Neuronal stem cell (in vitro differentiated cells): ENCODE results near the gene ATP1A2.

Experiments used
- DNase-seq: peaks from one replicate; pipeline ENCODE4 v3.0.0-alpha.2; 2013; ENCODE audit warnings: low spot score
- H2AFZ ChIP-seq: one replicate; pipeline ENCODE4 v1.6.1; 2013; ENCODE audit warnings: mild to moderate bottlenecking, low read length, inconsistent platforms
- H2AK5ac ChIP-seq: 2 replicates; pipeline ENCODE4 v1.6.1; 2013; ENCODE audit warnings: low read depth, mild to moderate bottlenecking, inconsistent platforms, low read length, moderate library complexity, mixed read lengths
- H2BK120ac ChIP-seq: 2 replicates; pipeline ENCODE4 v1.6.1; 2013; ENCODE audit warnings: low read depth, mild to moderate bottlenecking, inconsistent platforms, low read length, moderate library complexity, mixed read lengths
- H2BK12ac ChIP-seq: one replicate; pipeline ENCODE4 v1.6.1; 2013; ENCODE audit warnings: low read length, inconsistent platforms
- H2BK15ac ChIP-seq: 2 replicates; pipeline ENCODE4 v1.6.1; 2013; ENCODE audit warnings: mild to moderate bottlenecking, low read length, inconsistent platforms, mixed read lengths
- H2BK5ac ChIP-seq: one replicate; pipeline ENCODE4 v1.6.1; 2013; ENCODE audit warnings: inconsistent platforms, mild to moderate bottlenecking, low read length, moderate library complexity
- H3K14ac ChIP-seq: one replicate; pipeline ENCODE4 v1.6.1; 2013; ENCODE audit warnings: low read length, inconsistent platforms
- H3K18ac ChIP-seq: 2 replicates; pipeline ENCODE4 v1.6.1; 2013; ENCODE audit warnings: low read length, inconsistent platforms
- H3K23ac ChIP-seq: 2 replicates; pipeline ENCODE4 v1.6.1; 2013; ENCODE audit warnings: low read depth, mild to moderate bottlenecking, mixed read lengths, low read length, inconsistent platforms; ENCODE audit not compliant: poor library complexity
- H3K27ac ChIP-seq: replicated peaks from 3 replicates; pipeline ENCODE4 v1.5.1; 2013; ENCODE audit warnings: low read length, inconsistent platforms
- H3K27me3 ChIP-seq, 3 experiments: 2 replicates each; pipeline ENCODE4 v1.6.1; 2013; ENCODE audit warnings: low read length in 3 of 3, mild to moderate bottlenecking in 2 of 3, inconsistent platforms in 1 of 3, low read depth in 1 of 3, mixed read lengths in 1 of 3, moderate library complexity in 1 of 3; ENCODE audit not compliant: control insufficient read depth in 3 of 3, insufficient read depth in 3 of 3
- H3K36me3 ChIP-seq, 2 donors: replicated peaks in 1 of 2; 2 replicates each; pipeline ENCODE4 v1.6.1; 2013; ENCODE audit warnings: low read length in 2 of 2; ENCODE audit not compliant: control insufficient read depth in 2 of 2, insufficient read depth in 2 of 2
- H3K4ac ChIP-seq: 2 replicates; pipeline ENCODE4 v1.6.1; 2013; ENCODE audit warnings: inconsistent platforms, mild to moderate bottlenecking, low read length, moderate library complexity
- H3K4me1 ChIP-seq, 2 donors: 1 replicate in 1 of 2; 2 replicates in 1 of 2; pipeline ENCODE4 v1.6.1; 2013; ENCODE audit warnings: low read length in 2 of 2, low read depth in 1 of 2; ENCODE audit not compliant: control insufficient read depth in 2 of 2, insufficient read depth in 1 of 2
- H3K4me2 ChIP-seq: one replicate; pipeline ENCODE4 v1.6.1; 2013; ENCODE audit warnings: mild to moderate bottlenecking, low read length, inconsistent platforms; ENCODE audit not compliant: insufficient read depth, poor library complexity, severe bottlenecking
- H3K4me3 ChIP-seq, 2 donors: 2 replicates each; pipeline ENCODE4 v1.5.1; 2013; ENCODE audit warnings: low read length in 2 of 2, mild to moderate bottlenecking in 2 of 2, inconsistent platforms in 1 of 2, moderate library complexity in 1 of 2
- H3K79me1 ChIP-seq: one replicate; pipeline ENCODE4 v1.6.1; 2013; ENCODE audit warnings: low read depth, mild to moderate bottlenecking, inconsistent platforms, low read length, moderate library complexity
- H3K9ac ChIP-seq: one replicate; pipeline ENCODE4 v1.6.1; 2013; ENCODE audit warnings: mild to moderate bottlenecking, low read depth, low read length, inconsistent platforms; ENCODE audit not compliant: poor library complexity
- H3K9me3 ChIP-seq, 2 donors: replicated peaks in 1 of 2; 2 replicates each; pipeline versions ENCODE3 to v1.6.1; 2013; ENCODE audit warnings: low read length in 2 of 2, mild to moderate bottlenecking in 2 of 2, inconsistent platforms in 1 of 2, low read depth in 1 of 2, mixed read lengths in 1 of 2, moderate library complexity in 1 of 2; ENCODE audit not compliant: control insufficient read depth in 2 of 2, insufficient read depth in 1 of 2
- H4K8ac ChIP-seq: one replicate; pipeline ENCODE4 v1.6.1; 2013; ENCODE audit warnings: low read depth, mild to moderate bottlenecking, inconsistent platforms, low read length, moderate library complexity
- H4K91ac ChIP-seq: one replicate; pipeline ENCODE4 v1.6.1; 2013; ENCODE audit warnings: low read length, low read depth, mild to moderate bottlenecking, inconsistent platforms; ENCODE audit not compliant: poor library complexity
- WGBS, 2 donors: extraction: QIAGEN DNeasy Blood & Tissue Kit; methylation state at CpG; one replicate each; pipeline ENCODE4 v1.1.7; 2013; ENCODE audit warnings: missing lambda C conversion rate in 2 of 2, mixed read lengths in 1 of 2; ENCODE audit not compliant: insufficient read length in 2 of 2, insufficient replicate concordance in 1 of 2; ENCODE audit errors: extremely low coverage in 2 of 2; 5-methylcytosine and 5-hydroxymethylcytosine counted together

Gene ATP1A2

GRCh38 chr1:160154790-160155189 is 39.2 kb downstream of the ATP1A2 start:
- Histone ChIP-seq H3K27ac (no peak overlapping the region), H3K4ac (no peak overlapping the region), H3K18ac (no peak overlapping the region), H3K9me3 (no peaks in the 10 kb centered on the region), H4K91ac (no peak overlapping the region), H3K14ac (no peak overlapping the region), H2AFZ (no peak overlapping the region), H4K8ac (no peak overlapping the region), H2AK5ac (no peak overlapping the region), H2BK12ac (no peak overlapping the region), H2BK5ac (no peak overlapping the region), H3K4me1 (no peaks in the 10 kb centered on the region), H3K36me3 (no peaks in the 10 kb centered on the region), H3K23ac (no peak overlapping the region), H2BK15ac (no peak overlapping the region), H3K9ac (no peak overlapping the region), H3K27me3 (peaks cover 0 to 3% (median 0%) of the 10 kb centered on the region in 3 experiments), H3K79me1 (no peaks in the 10 kb centered on the region), H3K4me3 (no peak overlapping the region), H2BK120ac (no peak overlapping the region), H3K4me2 (no peak overlapping the region)
- no CpG with 5 or more reads among the region's 3 CpGs for WGBS, 2 donors
- no peak for DNase-seq

- Histone ChIP-seq H3K27me3 (peaks cover 0 to 3% (median 0%) of the 10 kb centered on the region in 3 experiments), H3K9ac (no peak overlapping the region), H4K8ac (no peak overlapping the region), H3K18ac (no peak overlapping the region), H3K4me2 (no peak overlapping the region), H3K9me3 (no peaks in the 10 kb centered on the region), H3K4ac (no peak overlapping the region), H3K79me1 (no peaks in the 10 kb centered on the region), H4K91ac (no peak overlapping the region), H2AK5ac (no peak overlapping the region), H3K36me3 (no peaks in the 10 kb centered on the region), H3K4me3 (no peak overlapping the region), H2AFZ (no peak overlapping the region), H2BK120ac (no peak overlapping the region), H2BK15ac (no peak overlapping the region), H3K4me1 (no peaks in the 10 kb centered on the region), H3K14ac (no peak overlapping the region), H3K23ac (no peak overlapping the region), H3K27ac (no peak overlapping the region), H2BK5ac (no peak overlapping the region), H2BK12ac (no peak overlapping the region)
- DNase-seq, result no peak
- no CpG with 5 or more reads among the region's 5 CpGs for WGBS, 2 donors
Observed at GRCh38 chr1:160156361-160156760, 40.8 kb downstream of the ATP1A2 start.

GRCh38 chr1:160157174-160157573 is 41.6 kb downstream of the ATP1A2 start:
- Histone ChIP-seq H3K4ac (no peak overlapping the region), H2BK12ac (no peak overlapping the region), H3K4me3 (no peak overlapping the region), H4K91ac (no peak overlapping the region), H2AK5ac (no peak overlapping the region), H2BK5ac (no peak overlapping the region), H3K18ac (no peak overlapping the region), H3K4me2 (no peak overlapping the region), H4K8ac (no peak overlapping the region), H3K9ac (no peak overlapping the region), H3K79me1 (no peaks in the 10 kb centered on the region), H2BK15ac (no peak overlapping the region), H3K36me3 (no peaks in the 10 kb centered on the region), H3K14ac (no peak overlapping the region), H3K23ac (no peak overlapping the region), H2BK120ac (no peak overlapping the region), H3K27me3 (peaks cover 0 to 3% (median 0%) of the 10 kb centered on the region in 3 experiments), H2AFZ (no peak overlapping the region), H3K4me1 (no peaks in the 10 kb centered on the region), H3K9me3 (no peaks in the 10 kb centered on the region), H3K27ac (no peak overlapping the region)
- DNase-seq, result no peak
- WGBS, 2 donors, result no CpG with 5 or more reads among the region's 4 CpGs

GRCh38 chr1:160158031-160158430 is 42.5 kb downstream of the ATP1A2 start:
- Histone ChIP-seq H3K9me3 (no peaks in the 10 kb centered on the region), H3K4me3 (no peak overlapping the region), H3K4me2 (no peak overlapping the region), H2AFZ (peak overlapping the region; percentile 12), H3K18ac (no peak overlapping the region), H3K36me3 (no peaks in the 10 kb centered on the region), H2BK5ac (no peak overlapping the region), H3K4ac (no peak overlapping the region), H3K27ac (no peak overlapping the region), H4K91ac (no peak overlapping the region), H3K9ac (no peak overlapping the region), H3K23ac (no peak overlapping the region), H2BK120ac (no peak overlapping the region), H2BK12ac (no peak overlapping the region), H2AK5ac (no peak overlapping the region), H3K79me1 (no peaks in the 10 kb centered on the region), H2BK15ac (no peak overlapping the region), H3K14ac (no peak overlapping the region), H3K4me1 (peaks cover 0 to 3% of the 10 kb centered on the region in 2 donors), H3K27me3 (peaks cover 0 to 2% (median 0%) of the 10 kb centered on the region in 3 experiments), H4K8ac (no peak overlapping the region)
- WGBS, 2 donors, result no CpG with 5 or more reads among the region's 3 CpGs
- DNase-seq, result no peak
